Astrocyte (in vitro differentiated cells and primary cell): ENCODE data around the gene ISOC1. TPM values are rescaled to one million over a fixed set of nuclear protein-coding genes. Genes with fewer than 3 reads are reported as not detected.

Experiments used
- DNase-seq: peaks from one replicate; pipeline ENCODE4 v3.0.0-alpha.2; 2010; ENCODE audit warnings: low read depth
- FAIRE-seq: peaks from 2 replicates; lab custom pipeline; 2011; peaks lifted over from hg19 to GRCh38; lab: Jason Lieb, UNC
- H2AFZ ChIP-seq: 2 replicates; pipeline ENCODE4 v1.6.0; 2012; ENCODE audit warnings: low read depth, low read length, inconsistent platforms
- H3K27ac ChIP-seq: 2 replicates; pipeline ENCODE4 v1.5.1; 2011; ENCODE audit warnings: low read depth, low read length, inconsistent platforms
- H3K27me3 ChIP-seq: 2 replicates; pipeline ENCODE4 v1.6.0; 2011; ENCODE audit warnings: low read length, inconsistent platforms; ENCODE audit not compliant: insufficient read depth
- H3K36me3 ChIP-seq: 2 replicates; pipeline ENCODE4 v1.5.1; 2011; ENCODE audit warnings: low read length, inconsistent platforms; ENCODE audit not compliant: insufficient read depth
- H3K4me1 ChIP-seq: 2 replicates; pipeline ENCODE4 v1.5.1; 2011; ENCODE audit warnings: low read length, inconsistent platforms; ENCODE audit not compliant: insufficient read depth
- H3K4me2 ChIP-seq: 2 replicates; pipeline ENCODE4 v1.6.0; 2012; ENCODE audit warnings: low read length, inconsistent platforms
- H3K4me3 ChIP-seq: 2 replicates; pipeline ENCODE4 v1.5.1; 2011; ENCODE audit warnings: low read depth, mild to moderate bottlenecking, low read length, inconsistent platforms; ENCODE audit not compliant: insufficient read depth
- H3K79me2 ChIP-seq: 2 replicates; pipeline ENCODE4 v1.6.0; 2012; ENCODE audit warnings: mild to moderate bottlenecking, low read length, inconsistent platforms; ENCODE audit not compliant: insufficient read depth
- H3K9ac ChIP-seq: 2 replicates; pipeline ENCODE4 v1.6.0; 2012; ENCODE audit warnings: mild to moderate bottlenecking, low read length, inconsistent platforms
- H3K9me3 ChIP-seq: 2 replicates; pipeline ENCODE4 v1.5.1; 2012; ENCODE audit warnings: low read depth, mild to moderate bottlenecking, low read length, inconsistent platforms; ENCODE audit not compliant: insufficient read depth
- H4K20me1 ChIP-seq: 2 replicates; pipeline ENCODE4 v1.6.0; 2012; ENCODE audit warnings: low read length, inconsistent platforms; ENCODE audit not compliant: insufficient read depth
- H3K27ac Mint-ChIP-seq: one replicate; pipeline ENCODE4 v1.8.0; 2021; ENCODE audit warnings: mild to moderate bottlenecking, mixed read lengths; ENCODE audit not compliant: unreplicated experiment
- H3K27me3 Mint-ChIP-seq: one replicate; pipeline ENCODE4 v1.8.0; 2021; ENCODE audit warnings: low read depth, mixed read lengths; ENCODE audit not compliant: unreplicated experiment
- H3K36me3 Mint-ChIP-seq: one replicate; pipeline ENCODE4 v1.8.0; 2021; ENCODE audit warnings: low read depth, mixed read lengths; ENCODE audit not compliant: unreplicated experiment
- H3K4me1 Mint-ChIP-seq: one replicate; pipeline ENCODE4 v1.8.0; 2021; ENCODE audit warnings: low read depth, mixed read lengths; ENCODE audit not compliant: unreplicated experiment
- H3K4me3 Mint-ChIP-seq: one replicate; pipeline ENCODE4 v1.8.0; 2021; ENCODE audit warnings: mild to moderate bottlenecking, moderate library complexity, mixed read lengths; ENCODE audit not compliant: unreplicated experiment
- H3K9me3 Mint-ChIP-seq: one replicate; pipeline ENCODE4 v1.8.0; 2021; ENCODE audit warnings: mild to moderate bottlenecking, mixed read lengths; ENCODE audit not compliant: unreplicated experiment
- CTCF ChIP-seq: IDR thresholded peaks from 2 replicates; pipeline ENCODE4 v1.5.1; 2011; ENCODE audit warnings: low read depth, mild to moderate bottlenecking, inconsistent platforms, low read length, moderate library complexity; ENCODE audit not compliant: insufficient read depth
- EZH2 ChIP-seq: IDR thresholded peaks from 2 replicates; pipeline ENCODE4 v1.6.1; 2012; ENCODE audit warnings: mild to moderate bottlenecking, low read length, inconsistent platforms; ENCODE audit not compliant: insufficient read depth
- total RNA-seq: library from RNA; stranded (reverse); gene quantifications from 2 replicates; pipeline ENCODE4 v1.2.1, GENCODE V29; 2021

The ISOC1 gene
- total RNA-seq, 1 donor from 2014 or later, result 8.4 TPM

DNA sequence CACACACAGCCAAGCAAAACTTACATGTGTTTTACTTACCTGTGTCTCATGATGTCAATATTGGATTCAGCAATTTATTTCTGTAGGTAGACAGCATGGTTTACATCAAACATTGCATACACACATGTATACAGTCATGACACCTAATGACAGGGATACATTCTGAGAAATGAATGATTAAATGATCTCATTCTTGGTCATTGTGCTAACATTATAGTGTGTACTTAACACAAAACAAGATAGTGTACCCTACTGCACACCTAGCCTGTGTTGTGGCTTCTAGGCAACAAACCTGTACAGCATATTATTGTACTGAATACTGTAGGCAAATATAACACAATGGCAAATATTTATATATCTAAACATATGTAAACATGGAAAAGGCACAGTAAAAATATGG is 28.0 kb downstream of the ISOC1 start:
- no peaks in the 10 kb centered on the region for H3K27me3 Mint-ChIP-seq
- FAIRE-seq (no peak), DNase-seq (no peak)
- H3K27ac Mint-ChIP-seq, result no peak overlapping the region
- Histone ChIP-seq H2AFZ (no peak overlapping the region), H3K36me3 (no peaks in the 10 kb centered on the region), H4K20me1 (no peaks in the 10 kb centered on the region), H3K4me2 (no peak overlapping the region), H3K9me3 (no peaks in the 10 kb centered on the region), H3K4me1 (no peaks in the 10 kb centered on the region), H3K27ac (no peak overlapping the region), H3K4me3 (no peak overlapping the region), H3K27me3 (no peaks in the 10 kb centered on the region), H3K79me2 (no peaks in the 10 kb centered on the region), H3K9ac (no peak overlapping the region)
- H3K4me1 Mint-ChIP-seq, result peaks cover 7% of the 10 kb centered on the region
- TF ChIP-seq EZH2, result no peak
- no peak for TF ChIP-seq CTCF
- H3K9me3 Mint-ChIP-seq, result no peaks in the 10 kb centered on the region
- no peak overlapping the region for H3K4me3 Mint-ChIP-seq
- no peaks in the 10 kb centered on the region for H3K36me3 Mint-ChIP-seq

GRCh38 chr5:129124608-129125007 is 30.1 kb downstream of the ISOC1 start:
- no peaks in the 10 kb centered on the region for H3K79me2 ChIP-seq
- H3K27ac Mint-ChIP-seq, result no peak overlapping the region
- H3K4me3 Mint-ChIP-seq, result no peak overlapping the region
- H2AFZ ChIP-seq, result no peak overlapping the region
- no peaks in the 10 kb centered on the region for H3K27me3 ChIP-seq
- no peaks in the 10 kb centered on the region for H3K4me1 Mint-ChIP-seq
- no peaks in the 10 kb centered on the region for H3K4me1 ChIP-seq
- no peaks in the 10 kb centered on the region for H3K27me3 Mint-ChIP-seq
- no peaks in the 10 kb centered on the region for H3K9me3 Mint-ChIP-seq
- no peak for FAIRE-seq
- H3K9ac ChIP-seq, result no peak overlapping the region
- no peak overlapping the region for H3K4me2 ChIP-seq
- no peak overlapping the region for H3K27ac ChIP-seq
- no peaks in the 10 kb centered on the region for H3K36me3 ChIP-seq
- no peaks in the 10 kb centered on the region for H3K9me3 ChIP-seq
- no peak for DNase-seq
- no peaks in the 10 kb centered on the region for H4K20me1 ChIP-seq
- H3K36me3 Mint-ChIP-seq, result no peaks in the 10 kb centered on the region
- no peak overlapping the region for H3K4me3 ChIP-seq
- no peak for TF ChIP-seq CTCF
- TF ChIP-seq EZH2, result no peak

DNA sequence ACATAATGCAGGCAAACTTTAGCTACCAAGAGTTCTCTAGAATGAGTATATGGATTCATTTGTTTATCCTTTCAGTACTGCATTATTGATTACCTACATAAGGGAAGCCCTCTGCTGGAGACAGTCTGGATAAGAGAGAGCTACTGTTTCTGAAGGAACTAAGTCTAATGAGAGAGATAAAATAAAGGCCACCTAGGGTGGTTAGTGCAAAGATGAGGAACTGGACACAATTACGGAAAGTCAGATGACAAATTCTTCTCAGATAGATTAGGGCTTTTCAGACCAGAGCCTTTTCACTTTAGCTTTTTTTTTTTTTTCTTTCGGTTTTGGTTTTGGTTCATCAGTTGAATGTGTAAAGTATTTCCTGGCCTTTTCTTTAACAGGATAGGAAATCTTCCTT is 31.3 kb downstream of the ISOC1 start:
- H3K4me3 ChIP-seq, result no peak overlapping the region
- no peak overlapping the region for H3K27ac Mint-ChIP-seq
- no peak overlapping the region for H3K27ac ChIP-seq
- no peaks in the 10 kb centered on the region for H3K27me3 ChIP-seq
- no peak overlapping the region for H3K4me3 Mint-ChIP-seq
- H3K9me3 ChIP-seq, result no peaks in the 10 kb centered on the region
- H4K20me1 ChIP-seq, result no peaks in the 10 kb centered on the region
- H3K27me3 Mint-ChIP-seq, result no peaks in the 10 kb centered on the region
- no peaks in the 10 kb centered on the region for H3K4me1 Mint-ChIP-seq
- no peaks in the 10 kb centered on the region for H3K9me3 Mint-ChIP-seq
- no peaks in the 10 kb centered on the region for H3K4me1 ChIP-seq
- H3K9ac ChIP-seq, result no peak overlapping the region
- H3K36me3 ChIP-seq, result no peaks in the 10 kb centered on the region
- H3K79me2 ChIP-seq, result no peaks in the 10 kb centered on the region
- FAIRE-seq, result no peak
- DNase-seq, result no peak
- no peak overlapping the region for H3K4me2 ChIP-seq
- no peak overlapping the region for H2AFZ ChIP-seq
- no peaks in the 10 kb centered on the region for H3K36me3 Mint-ChIP-seq
- no peak for TF ChIP-seq EZH2
- no peak for TF ChIP-seq CTCF
